Astrocyte of the spinal cord (primary cell): Measurements from ENCODE around the gene PRELP.

ENCODE experiments used
- DNase-seq: peaks from one replicate; pipeline ENCODE4 v3.0.0; 2011; ENCODE audit warnings: low read depth, low spot score
- H3K4me3 ChIP-seq: 2 replicates; pipeline ENCODE4 v1.5.1; 2011; ENCODE audit warnings: low read depth, mild to moderate bottlenecking, low read length, moderate library complexity
- in situ Hi-C: cut with HindIII; loops from 2 replicates; pipeline ENCODE4 v1.10.0; 2017; ENCODE audit warnings: low sequenced_read_pairs
- TF ChIP-seq, protein P1 (sequence below): IDR thresholded peaks from 2 replicates; pipeline ENCODE4 v1.5.1; 2012; ENCODE audit warnings: low read depth, mild to moderate bottlenecking, low read length, inconsistent platforms

Gene PRELP

DNA sequence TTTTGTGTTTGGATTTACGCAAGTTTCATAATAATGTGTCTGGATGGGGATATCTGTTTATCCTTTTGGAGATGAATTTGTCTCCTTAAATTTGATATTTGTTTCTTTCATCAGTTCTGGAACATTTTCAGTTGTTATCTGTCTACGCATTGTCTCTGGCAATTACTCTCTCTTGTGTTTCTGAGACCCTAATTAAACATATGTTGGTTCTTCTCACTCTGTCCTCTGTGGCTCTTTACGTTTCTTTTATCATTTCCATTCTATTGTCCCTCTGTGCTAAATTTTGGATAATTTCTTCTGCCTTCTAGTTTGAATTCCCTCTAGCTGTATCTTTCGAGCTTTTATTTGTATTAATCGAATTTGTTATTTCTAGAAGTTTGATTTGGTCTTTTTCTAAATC, 17.5 kb upstream of the PRELP start:
- no peak overlapping the region for H3K4me3 ChIP-seq
- TF ChIP-seq, protein P1, sequence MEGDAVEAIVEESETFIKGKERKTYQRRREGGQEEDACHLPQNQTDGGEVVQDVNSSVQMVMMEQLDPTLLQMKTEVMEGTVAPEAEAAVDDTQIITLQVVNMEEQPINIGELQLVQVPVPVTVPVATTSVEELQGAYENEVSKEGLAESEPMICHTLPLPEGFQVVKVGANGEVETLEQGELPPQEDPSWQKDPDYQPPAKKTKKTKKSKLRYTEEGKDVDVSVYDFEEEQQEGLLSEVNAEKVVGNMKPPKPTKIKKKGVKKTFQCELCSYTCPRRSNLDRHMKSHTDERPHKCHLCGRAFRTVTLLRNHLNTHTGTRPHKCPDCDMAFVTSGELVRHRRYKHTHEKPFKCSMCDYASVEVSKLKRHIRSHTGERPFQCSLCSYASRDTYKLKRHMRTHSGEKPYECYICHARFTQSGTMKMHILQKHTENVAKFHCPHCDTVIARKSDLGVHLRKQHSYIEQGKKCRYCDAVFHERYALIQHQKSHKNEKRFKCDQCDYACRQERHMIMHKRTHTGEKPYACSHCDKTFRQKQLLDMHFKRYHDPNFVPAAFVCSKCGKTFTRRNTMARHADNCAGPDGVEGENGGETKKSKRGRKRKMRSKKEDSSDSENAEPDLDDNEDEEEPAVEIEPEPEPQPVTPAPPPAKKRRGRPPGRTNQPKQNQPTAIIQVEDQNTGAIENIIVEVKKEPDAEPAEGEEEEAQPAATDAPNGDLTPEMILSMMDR: no peak
- in situ Hi-C loops: no loop called here
- no peak for DNase-seq

DNA sequence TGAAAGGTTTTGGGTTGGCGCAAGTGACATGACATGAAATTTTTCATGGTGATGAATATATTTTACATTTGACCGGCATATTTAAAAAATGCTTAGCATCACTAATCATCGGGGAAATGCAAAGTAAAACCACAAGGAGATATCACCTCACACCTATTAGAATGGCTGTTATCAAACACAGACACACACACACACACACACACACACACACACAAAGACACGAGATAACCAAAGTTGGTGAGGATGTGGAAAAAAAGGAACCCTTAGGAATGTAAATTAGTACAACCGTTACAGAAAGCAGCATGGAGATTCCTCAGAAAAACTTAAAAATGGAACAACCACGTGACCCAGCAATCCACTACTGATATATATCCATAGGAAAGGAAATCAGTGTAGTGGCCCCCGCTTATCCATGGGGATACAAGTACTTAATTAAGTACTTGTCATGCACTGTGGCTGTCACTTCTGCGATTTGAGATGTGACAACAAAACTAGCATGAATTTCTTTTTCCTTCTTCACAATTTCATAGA, 15.9 kb upstream of the PRELP start:
- TF ChIP-seq, protein P1: no peak
- in situ Hi-C loops: no loop called here
- no peak for DNase-seq
- H3K4me3 ChIP-seq: no peak overlapping the region

DNA sequence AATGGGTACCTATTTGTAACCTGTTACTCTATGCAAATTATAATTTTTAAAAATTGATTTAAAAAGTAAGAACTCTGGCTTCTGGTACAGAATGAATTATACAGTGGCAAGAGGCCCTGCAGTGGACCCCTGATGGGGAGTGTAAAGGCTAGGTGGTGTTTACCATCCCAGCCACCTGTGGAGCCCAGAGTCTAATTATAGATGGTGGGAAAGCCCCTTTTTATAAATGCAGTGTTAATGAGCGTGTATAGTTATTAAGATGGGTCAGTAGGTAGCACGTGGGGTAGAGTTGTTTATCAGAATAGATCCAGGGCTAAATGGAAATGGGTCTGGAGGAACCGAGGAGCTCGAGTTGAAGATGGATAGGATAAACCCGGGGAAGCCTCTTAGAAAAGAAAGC, 13.9 kb upstream of the PRELP start:
- no peak for DNase-seq
- in situ Hi-C loops: no loop called here
- TF ChIP-seq, protein P1: no peak
- H3K4me3 ChIP-seq: no peak overlapping the region

DNA sequence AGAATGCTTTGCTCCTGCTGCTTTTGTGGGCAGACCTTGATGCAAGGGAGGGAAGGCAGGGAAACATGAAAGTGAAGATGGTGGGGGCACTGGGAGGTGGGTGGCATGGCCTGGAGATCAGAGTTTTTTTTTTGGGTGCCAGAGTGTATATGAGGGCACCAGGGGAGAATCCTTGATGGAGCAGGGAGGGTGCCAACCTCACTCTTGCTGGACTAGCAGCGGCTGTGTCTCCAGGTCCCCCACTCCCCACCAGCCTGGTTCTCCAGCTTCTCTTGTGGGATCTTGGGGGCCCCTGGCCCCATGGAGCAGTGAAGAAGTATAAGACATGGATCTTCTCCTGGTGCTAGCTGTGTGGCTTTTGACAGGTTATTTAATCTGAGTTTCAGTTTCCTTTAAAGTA, 13.5 kb upstream of the PRELP start:
- H3K4me3 ChIP-seq: no peak overlapping the region
- TF ChIP-seq, protein P1: no peak
- in situ Hi-C loops: no loop called here
- DNase-seq: no peak

DNA sequence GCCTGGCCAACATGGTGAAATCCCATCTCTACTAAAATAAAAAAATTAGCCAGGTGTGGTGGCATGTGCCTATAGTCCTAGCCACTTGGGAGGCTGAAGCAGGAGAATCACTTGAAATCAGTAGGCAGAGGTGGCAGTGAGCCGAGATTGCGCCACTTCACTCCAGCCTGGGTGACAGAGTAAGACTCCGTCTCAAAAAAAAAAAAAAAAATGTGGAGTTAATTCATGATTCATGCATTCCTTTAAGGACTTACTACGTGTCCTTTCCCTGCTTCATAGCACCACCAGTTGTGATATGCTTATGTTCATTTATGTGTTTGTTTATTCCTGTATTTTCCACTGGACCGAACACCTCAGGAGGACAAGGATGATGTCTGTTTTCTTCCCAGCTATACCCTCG, 12.7 kb upstream of the PRELP start:
- H3K4me3 ChIP-seq: no peak overlapping the region
- TF ChIP-seq, protein P1: no peak
- in situ Hi-C loops: no loop called here
- DNase-seq: peak; percentile 18

DNA sequence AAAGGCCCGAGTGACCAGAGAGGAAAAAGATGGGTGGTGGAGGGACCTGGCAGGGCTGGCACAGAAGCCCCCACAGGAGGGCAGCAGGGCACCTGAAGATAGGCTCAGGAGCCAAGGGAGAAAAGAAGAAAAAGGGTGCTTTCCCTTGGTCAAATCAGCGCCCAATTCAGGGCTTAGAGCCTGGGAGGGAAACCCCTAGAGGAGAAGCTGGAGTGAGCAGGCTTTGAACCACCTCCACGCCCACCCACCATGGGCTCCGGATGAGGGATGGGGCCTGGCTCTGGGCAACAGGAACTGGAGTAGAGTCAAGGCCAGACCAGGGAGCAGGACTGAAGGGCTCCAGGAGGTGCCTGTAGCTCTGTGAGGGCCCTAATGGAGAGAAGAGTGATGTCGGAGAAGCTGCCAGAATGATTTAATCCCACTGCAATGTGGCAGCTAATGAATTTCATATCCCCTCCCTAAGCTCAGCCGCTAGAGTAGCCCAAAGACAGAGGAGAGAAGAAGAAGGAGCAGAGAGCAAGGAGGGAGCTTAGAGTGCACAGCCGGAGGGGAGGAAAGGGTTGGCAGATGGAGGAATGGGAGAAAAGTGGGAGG, 12.0 kb upstream of the PRELP start:
- TF ChIP-seq, protein P1: no peak
- no peak overlapping the region for H3K4me3 ChIP-seq
- no peak for DNase-seq
- in situ Hi-C loops: no loop called here
